IMR-90 (cell line): ENCODE measurements around the gene ID2. TPM values are rescaled to one million over a fixed set of nuclear protein-coding genes. Genes with fewer than 3 reads are reported as not detected.

Experiments
- ATAC-seq: fragments of 200-7000 bp; cut with Tn5 transposase; 2 replicates; pipeline ENCODE4 v1.9.1; 2020; ENCODE audit warnings: low read depth, mild to moderate bottlenecking, moderate library complexity
- BruUV-seq: library from RNA; stranded (reverse); fragments of 400-500 nt; replicated peaks from 2 replicates; lab custom pipeline; 2021; lab: Mats Ljungman, UMichigan
- CTCF ChIA-PET: fragments of 300-600 bp; formaldehyde crosslinking; extraction: SDS; loops from one replicate; lab custom pipeline; 2021; ENCODE audit warnings: antibody characterized with exemption; lab: Yijun Ruan, JAX
- POLR2A ChIA-PET: fragments of 300-600 bp; sonication (Branson Sonifier 250); formaldehyde crosslinking; loops from one replicate; lab custom pipeline; 2022; ENCODE audit warnings: antibody characterized with exemption; ENCODE audit not compliant: unreplicated experiment; lab: Charles Lee
- DNase-seq: peaks from one replicate; pipeline ENCODE4 v3.0.0; 2013
- H2AFZ ChIP-seq: replicated peaks from 2 replicates; pipeline ENCODE3; 2013; ENCODE audit warnings: low read length, mild to moderate bottlenecking; ENCODE audit not compliant: poor library complexity
- H2AK5ac ChIP-seq: 2 replicates; pipeline ENCODE4 v1.6.1; 2013; ENCODE audit warnings: low read depth, low read length, inconsistent platforms
- H2AK9ac ChIP-seq: replicated peaks from 2 replicates; pipeline ENCODE3; 2013; ENCODE audit warnings: mild to moderate bottlenecking, low read depth, low read length, moderate library complexity; ENCODE audit not compliant: poor library complexity
- H2BK120ac ChIP-seq: 2 replicates; pipeline ENCODE4 v1.6.1; 2013; ENCODE audit warnings: low read depth, low read length, inconsistent platforms
- H2BK15ac ChIP-seq: 3 replicates; pipeline ENCODE4 v1.6.1; 2013; ENCODE audit warnings: low read depth, low read length, inconsistent platforms
- H2BK20ac ChIP-seq: 2 replicates; pipeline ENCODE4 v1.6.1; 2013; ENCODE audit warnings: low read depth, mild to moderate bottlenecking, inconsistent platforms, low read length, moderate library complexity
- H2BK5ac ChIP-seq: 2 replicates; pipeline ENCODE4 v1.6.1; 2013; ENCODE audit warnings: mild to moderate bottlenecking, low read depth, low read length, inconsistent platforms; ENCODE audit not compliant: poor library complexity, severe bottlenecking
- H3K14ac ChIP-seq: replicated peaks from 2 replicates; pipeline ENCODE4 v1.6.1; 2013; ENCODE audit warnings: low read depth, low read length, inconsistent platforms
- H3K18ac ChIP-seq: 2 replicates; pipeline ENCODE4 v1.6.1; 2013; ENCODE audit warnings: low read depth, low read length, control low read depth
- H3K23ac ChIP-seq: 2 replicates; pipeline ENCODE4 v1.6.1; 2013; ENCODE audit warnings: low read depth, low read length, inconsistent platforms
- H3K27ac ChIP-seq: 2 replicates; pipeline ENCODE4 v1.5.1; 2013; ENCODE audit warnings: mild to moderate bottlenecking, control low read depth, low read length; ENCODE audit not compliant: insufficient read depth
- H3K27me3 ChIP-seq: 2 replicates; pipeline ENCODE4 v1.6.1; 2013; ENCODE audit warnings: low read length; ENCODE audit not compliant: control insufficient read depth, insufficient read depth
- H3K36me3 ChIP-seq: 2 replicates; pipeline ENCODE4 v1.6.1; 2013; ENCODE audit warnings: low read length, mixed read lengths; ENCODE audit not compliant: control insufficient read depth, insufficient read depth
- H3K4ac ChIP-seq: 2 replicates; pipeline ENCODE4 v1.6.1; 2013; ENCODE audit warnings: low read depth, low read length, inconsistent platforms
- H3K4me1 ChIP-seq: 2 replicates; pipeline ENCODE4 v1.6.1; 2013; ENCODE audit warnings: low read length, mixed read lengths; ENCODE audit not compliant: control insufficient read depth, insufficient read depth
- H3K4me2 ChIP-seq: 2 replicates; pipeline ENCODE4 v1.6.1; 2013; ENCODE audit warnings: low read depth, mild to moderate bottlenecking, control low read depth, low read length, moderate library complexity
- H3K4me3 ChIP-seq: 2 replicates; pipeline ENCODE4 v1.5.1; 2013; ENCODE audit warnings: low read depth, mild to moderate bottlenecking, control low read depth, low read length, moderate library complexity; ENCODE audit not compliant: insufficient read depth
- H3K56ac ChIP-seq: 2 replicates; pipeline ENCODE4 v1.6.1; 2013; ENCODE audit warnings: low read length, inconsistent platforms; ENCODE audit not compliant: insufficient read depth; ENCODE audit errors: extremely low read depth
- H3K79me1 ChIP-seq, 2 experiments: 2 replicates each; pipeline ENCODE4 v1.6.1; 2013; ENCODE audit warnings: low read length in 2 of 2, inconsistent platforms in 1 of 2, low read depth in 1 of 2
- H3K9ac ChIP-seq: 2 replicates; pipeline ENCODE4 v1.6.1; 2013; ENCODE audit warnings: low read depth, low read length, control low read depth
- H3K9me1 ChIP-seq: 2 replicates; pipeline ENCODE4 v1.6.1; 2013; ENCODE audit warnings: low read length, inconsistent platforms; ENCODE audit not compliant: insufficient read depth
- H3K9me3 ChIP-seq: 2 replicates; pipeline ENCODE4 v1.6.1; 2013; ENCODE audit warnings: low read length; ENCODE audit not compliant: control insufficient read depth, insufficient read depth
- H4K20me1 ChIP-seq: 2 replicates; pipeline ENCODE4 v1.6.1; 2013; ENCODE audit warnings: low read length, inconsistent platforms; ENCODE audit not compliant: insufficient read depth
- H4K5ac ChIP-seq: 2 replicates; pipeline ENCODE4 v1.6.1; 2013; ENCODE audit warnings: mild to moderate bottlenecking, low read depth, low read length, control low read depth
- H4K8ac ChIP-seq, 2 experiments: 2 replicates each; pipeline ENCODE4 v1.6.1; 2013; ENCODE audit warnings: low read depth in 2 of 2, low read length in 2 of 2, control low read depth in 1 of 2, inconsistent platforms in 1 of 2
- H4K91ac ChIP-seq: 2 replicates; pipeline ENCODE4 v1.6.1; 2013; ENCODE audit warnings: low read depth, low read length, inconsistent platforms; ENCODE audit not compliant: insufficient read depth
- BHLHE40 ChIP-seq: fragments of 150-350 bp; IDR thresholded peaks from 2 replicates; pipeline ENCODE4 v1.6.1; 2016; ENCODE audit warnings: mild to moderate bottlenecking, low read depth, low read length
- CTCF ChIP-seq: conservative IDR thresholded peaks from 2 replicates; pipeline ENCODE4 v1.5.1; 2012; ENCODE audit warnings: mild to moderate bottlenecking, low read depth, low read length, improper control_type of control experiment
- MAFK ChIP-seq: IDR thresholded peaks from 2 replicates; pipeline ENCODE4 v1.6.1; 2012; ENCODE audit warnings: low read depth, low read length, improper control_type of control experiment
- MXI1 ChIP-seq: IDR thresholded peaks from 2 replicates; pipeline ENCODE4 v1.6.1; 2012; ENCODE audit warnings: low read depth, mild to moderate bottlenecking, low read length, moderate library complexity, borderline replicate concordance
- SMC3 ChIP-seq: fragments of 150-350 bp; IDR thresholded peaks from 2 replicates; pipeline ENCODE4 v1.6.1; 2016; ENCODE audit warnings: low read depth, mild to moderate bottlenecking, antibody characterized with exemption, low read length, moderate library complexity
- WGBS, 2 experiments: methylation state at CpG; one replicate each; pipeline versions ENCODE4 v1.1.5 to v1.1.7; 2013; ENCODE audit warnings: missing lambda C conversion rate in 2 of 2; ENCODE audit not compliant: insufficient read length in 1 of 2; ENCODE audit errors: extremely low coverage in 2 of 2; 5-methylcytosine and 5-hydroxymethylcytosine counted together
- dilution Hi-C: fragments of 300-500 bp; cut with HindIII; formaldehyde crosslinking; loops from one replicate; pipeline ENCODE4 v1.14.3; 2018; ENCODE audit warnings: low sequenced_read_pairs; ENCODE audit not compliant: unreplicated experiment
- in situ Hi-C: fragments of 300-500 bp; cut with MboI; formaldehyde crosslinking; loops from 3 replicates; pipeline ENCODE4 v1.14.3; 2019; ENCODE audit warnings: low sequenced_read_pairs, inconsistent platforms, mixed read lengths
- intact Hi-C: fragments of 100-400 bp; cut with micrococcal nuclease; formaldehyde crosslinking; loops from 2 replicates; pipeline ENCODE4 v1.10.0; 2022
- polyA plus RNA-seq, 3 experiments: library from polyadenylated mRNA; depleted of rRNA; stranded (reverse); fragments of >200 nt; gene quantifications; 2 replicates each; pipeline ENCODE4 v1.2.3, GENCODE V29; 2012; ENCODE audit warnings: low replicate concordance in 1 of 3
- total RNA-seq: library from RNA; depleted of rRNA; stranded (reverse); fragments of >200 nt; gene quantifications from 2 replicates; pipeline ENCODE4 v1.2.3, GENCODE V29; 2012
- TF ChIP-seq, protein P1 (sequence below): fragments of 150-350 bp; IDR thresholded peaks from 2 replicates; pipeline ENCODE4 v1.6.1; 2016; ENCODE audit warnings: low read depth, mild to moderate bottlenecking, low read length, moderate library complexity, borderline replicate concordance

The ID2 gene
- total and polyA plus RNA-seq, 2 of the 4 experiments (the other 2 are of a cell fraction) = 264 to 389 TPM

- POLR2A ChIA-PET = no interaction called here
- CTCF ChIA-PET = no interaction called here
- dilution Hi-C loops = no loop called here
These were observed 24.3 kb upstream of the ID2 start for GRCh38 chr2:8657423-8658062.

More at GRCh38 chr2:8657423-8658062, 24.3 kb upstream of the ID2 start:
- Histone ChIP-seq H4K20me1 (no peaks in the 10 kb centered on the region), H4K91ac (0 out of 2 replicates have a peak overlapping the region, but pooled peaks have one; percentile 28), H3K4me3 (no peak overlapping the region), H3K36me3 (no peaks in the 10 kb centered on the region), H3K27me3 (no peaks in the 10 kb centered on the region; the same call in 1 of the 2 replicates), H3K56ac (no peak overlapping the region), H2BK15ac (peak overlapping the region; percentile 22; the same call in 1 of the 3 replicates), H2BK120ac (no peak overlapping the region), H2BK5ac (no peak overlapping the region), H3K23ac (no peak overlapping the region), H4K5ac (no peak overlapping the region), H2AFZ (no peak overlapping the region), H3K14ac (no peak overlapping the region; the same call in 1 of the 2 replicates), H4K8ac (no peak overlapping the region), H3K4me1 (peaks cover 17% of the 10 kb centered on the region), H3K79me1 (no peaks in the 10 kb centered on the region), H3K9ac (no peak overlapping the region), H3K9me3 (no peaks in the 10 kb centered on the region), H3K18ac (no peak overlapping the region), H3K9me1 (peaks cover 11% of the 10 kb centered on the region; the same call in 1 of the 2 replicates), H2AK5ac (0 out of 2 replicates have a peak overlapping the region, but pooled peaks have one; percentile 30), H3K27ac (no peak overlapping the region), H3K4me2 (no peak overlapping the region), H3K4ac (peak overlapping the region; percentile 27; the same call in 1 of the 2 replicates), H2BK20ac (no peak overlapping the region), H2AK9ac (no peak overlapping the region)
- ATAC-seq (no peak), DNase-seq (no peak)
- TF ChIP-seq, protein P1, sequence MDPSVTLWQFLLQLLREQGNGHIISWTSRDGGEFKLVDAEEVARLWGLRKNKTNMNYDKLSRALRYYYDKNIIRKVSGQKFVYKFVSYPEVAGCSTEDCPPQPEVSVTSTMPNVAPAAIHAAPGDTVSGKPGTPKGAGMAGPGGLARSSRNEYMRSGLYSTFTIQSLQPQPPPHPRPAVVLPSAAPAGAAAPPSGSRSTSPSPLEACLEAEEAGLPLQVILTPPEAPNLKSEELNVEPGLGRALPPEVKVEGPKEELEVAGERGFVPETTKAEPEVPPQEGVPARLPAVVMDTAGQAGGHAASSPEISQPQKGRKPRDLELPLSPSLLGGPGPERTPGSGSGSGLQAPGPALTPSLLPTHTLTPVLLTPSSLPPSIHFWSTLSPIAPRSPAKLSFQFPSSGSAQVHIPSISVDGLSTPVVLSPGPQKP = no peak
- TF ChIP-seq MXI1 (no peak), BHLHE40 (no peak), CTCF (no peak), SMC3 (no peak), MAFK (no peak)
- WGBS, 2 experiments = 94% methylated on average over 9 of the region's 17 CpGs; no CpG with 5 or more reads in 1 of the 2 experiments
- BruUV-seq = no TSS peak
- in situ Hi-C loops (no loop called here), intact Hi-C loops (no loop called here)
